Measurements from ENCODE around the gene NMT1.
A peak's percentile ranks its signal among the peaks of the same experiment; 100 is the strongest.
"Not testable (repeated sequence)": the region's sequence is repeated elsewhere in the genome, so short reads cannot be mapped to it uniquely, and the experiment has no call there.

NMT1 gene

DNA sequence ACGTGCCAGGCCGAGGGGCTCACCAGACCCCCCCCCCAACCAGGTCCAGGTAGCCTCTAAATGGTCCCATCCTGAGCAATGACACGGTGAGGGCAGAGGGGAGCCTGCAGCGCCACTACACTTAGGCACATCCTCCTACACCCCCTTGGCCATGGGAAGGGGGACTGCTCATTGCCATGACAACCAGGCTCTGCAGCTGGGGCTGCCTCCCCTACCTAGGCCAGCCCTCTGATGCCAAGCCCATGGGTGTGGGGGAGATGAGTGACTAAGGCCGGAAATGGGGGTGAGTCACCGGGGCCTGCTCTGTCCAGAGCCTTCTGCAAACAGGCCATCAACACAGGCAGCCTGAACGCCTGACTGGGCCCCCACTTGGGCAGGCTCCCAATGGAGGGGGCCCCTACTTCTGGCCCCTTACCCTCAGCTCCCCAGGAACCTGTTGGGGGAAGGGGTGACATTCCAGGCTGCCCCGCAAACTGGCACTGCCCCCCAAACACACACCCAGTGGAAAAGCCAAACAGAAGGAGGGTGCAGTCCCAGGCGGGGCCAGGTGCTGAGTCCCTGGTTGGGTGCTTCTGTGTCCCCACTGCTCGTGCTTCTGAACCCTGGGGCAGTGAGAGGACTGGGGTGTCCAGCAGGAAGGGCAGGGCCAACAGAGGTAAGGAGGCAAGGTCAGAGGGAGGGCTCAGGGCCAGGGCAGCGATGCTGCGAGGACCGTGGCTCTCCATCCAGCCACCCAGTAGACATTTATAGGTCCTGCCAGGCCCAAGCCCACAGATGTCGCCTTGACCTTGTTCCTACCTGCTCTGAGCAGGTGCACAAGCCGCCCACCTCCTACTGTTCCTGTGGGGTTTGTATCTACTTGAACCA is 63.0 kb downstream of the NMT1 start:
- peak; percentile 74 for DNase-seq

DNA sequence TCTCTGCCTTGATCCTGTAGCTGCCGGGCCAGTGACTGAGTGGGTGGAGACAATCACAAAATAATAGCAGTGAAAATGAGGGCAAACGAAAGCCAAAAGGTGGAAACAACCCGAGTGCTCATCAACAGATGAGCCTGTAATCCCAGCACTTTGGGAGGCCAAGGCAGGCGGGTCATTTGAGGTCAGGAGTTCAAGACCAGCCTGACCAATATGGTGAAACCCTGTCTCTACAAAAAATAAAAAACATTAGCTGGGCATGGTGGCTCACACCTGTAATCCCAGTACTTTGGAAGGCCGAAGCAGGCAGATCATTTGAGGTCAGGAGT is 63.6 kb downstream of the NMT1 start:
- DNase-seq: not testable (repeated sequence)

DNA sequence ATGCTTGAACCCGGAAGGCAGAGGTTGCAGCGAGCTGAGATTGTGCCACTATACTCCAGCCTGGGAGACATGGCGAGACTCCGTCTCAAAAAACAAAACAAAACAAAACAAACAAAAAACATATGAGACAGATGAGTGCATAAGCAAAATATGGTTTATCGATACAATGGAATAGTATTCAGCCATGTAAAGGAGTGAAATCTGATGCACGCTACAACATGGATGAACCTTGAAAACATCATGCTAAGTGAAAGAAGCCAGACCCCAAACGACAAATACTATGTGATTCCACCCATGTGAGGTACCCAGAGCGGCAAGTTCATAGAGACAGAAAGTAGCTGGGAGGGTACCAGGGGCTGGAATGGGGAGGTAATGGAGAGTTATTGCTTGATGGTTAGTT is 64.4 kb downstream of the NMT1 start:
- DNase-seq: no peak

DNA sequence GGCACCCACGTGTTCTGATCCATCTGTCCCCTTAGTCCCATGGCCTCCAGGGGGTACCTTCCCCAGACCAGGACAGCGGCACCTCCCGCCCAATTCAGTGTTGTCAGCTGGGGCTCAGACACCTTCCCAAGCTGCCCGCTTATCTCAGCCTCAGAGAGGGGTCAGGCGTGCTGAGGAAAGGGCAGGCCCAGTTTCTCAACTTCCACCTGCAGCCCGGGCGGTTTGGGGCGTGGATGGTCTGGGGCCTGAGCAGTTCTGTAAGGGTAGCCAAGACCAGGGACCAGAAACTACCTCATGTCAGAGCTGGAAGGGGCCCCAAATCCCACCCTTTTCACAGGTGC is 66.1 kb downstream of the NMT1 start:
- DNase-seq: no peak

DNA sequence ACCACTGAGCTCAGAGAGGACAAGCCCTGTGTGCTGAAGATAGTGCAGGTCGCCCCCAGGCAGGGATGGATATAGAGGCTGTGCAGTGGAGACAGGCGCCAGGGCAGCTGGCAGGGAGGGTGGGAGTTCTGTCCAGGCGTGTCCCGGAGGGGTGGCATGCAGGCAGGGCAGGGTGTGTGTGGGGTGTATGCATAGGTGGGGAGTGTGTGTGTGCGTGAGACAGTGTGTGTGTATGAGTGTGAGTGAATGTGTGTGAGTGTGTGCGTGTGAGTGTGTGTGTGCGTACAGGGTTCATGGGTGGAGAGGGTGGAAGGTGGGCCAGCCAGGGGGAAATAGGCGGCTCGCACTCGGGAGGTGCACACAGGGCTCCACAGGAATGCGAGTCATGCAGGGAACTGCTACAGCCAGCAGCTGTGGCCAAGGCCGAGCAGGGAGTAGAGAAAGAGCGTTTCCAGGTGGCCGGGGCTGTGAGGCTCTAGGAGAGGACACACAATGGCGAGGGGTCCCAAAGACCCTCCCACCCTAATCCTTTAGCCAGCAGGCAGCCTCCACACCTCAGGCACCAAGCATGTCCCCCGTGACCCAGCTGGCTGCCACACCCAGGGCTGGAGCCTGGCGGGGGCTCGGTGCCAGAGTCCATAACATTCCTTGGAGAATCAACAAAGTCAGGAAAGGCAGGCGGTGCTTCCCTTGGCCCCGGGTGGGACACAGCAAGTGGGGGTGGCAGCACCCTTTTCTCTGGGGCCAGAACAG is 66.6 kb downstream of the NMT1 start:
- DNase-seq: peak; percentile 60

DNA sequence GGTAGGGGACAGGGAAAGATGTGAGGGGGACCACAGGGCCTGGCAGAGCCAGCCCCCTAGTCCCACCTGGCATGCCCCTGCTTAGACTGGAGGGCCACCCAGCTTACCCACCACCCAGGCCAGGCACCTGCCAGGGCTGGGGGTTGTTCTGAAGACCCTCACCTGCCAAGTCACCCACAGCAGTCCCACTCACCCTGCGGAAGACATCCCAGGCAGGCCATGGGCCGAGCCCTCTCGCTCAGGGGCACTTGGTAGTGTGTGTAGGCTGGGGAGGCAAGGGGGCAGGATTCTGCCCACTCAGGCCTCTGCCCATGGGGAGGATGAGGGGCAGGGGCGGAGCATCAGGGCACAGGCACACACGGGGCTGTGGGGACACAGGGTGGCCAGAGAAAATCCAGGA is 67.2 kb downstream of the NMT1 start:
- no peak for DNase-seq

DNA sequence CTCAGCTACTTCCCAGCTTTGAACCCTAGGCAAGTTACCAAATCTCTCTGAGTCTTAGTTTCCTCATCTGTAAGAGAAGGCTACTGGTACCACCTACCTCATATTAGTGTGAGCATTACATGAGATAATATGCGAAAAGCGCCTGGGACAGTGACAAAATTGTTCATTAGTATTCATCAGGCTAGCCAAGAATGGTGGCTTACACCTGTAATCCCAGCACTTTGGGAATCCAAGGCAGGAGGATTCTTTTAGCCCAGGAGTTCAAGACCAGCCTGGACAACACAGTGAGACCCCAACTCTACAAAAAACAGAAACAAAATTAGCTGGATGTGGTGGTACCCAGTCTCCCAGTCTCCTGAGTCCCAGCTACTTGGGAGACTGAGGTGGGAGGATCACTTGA is 67.9 kb downstream of the NMT1 start:
- DNase-seq: no peak

DNA sequence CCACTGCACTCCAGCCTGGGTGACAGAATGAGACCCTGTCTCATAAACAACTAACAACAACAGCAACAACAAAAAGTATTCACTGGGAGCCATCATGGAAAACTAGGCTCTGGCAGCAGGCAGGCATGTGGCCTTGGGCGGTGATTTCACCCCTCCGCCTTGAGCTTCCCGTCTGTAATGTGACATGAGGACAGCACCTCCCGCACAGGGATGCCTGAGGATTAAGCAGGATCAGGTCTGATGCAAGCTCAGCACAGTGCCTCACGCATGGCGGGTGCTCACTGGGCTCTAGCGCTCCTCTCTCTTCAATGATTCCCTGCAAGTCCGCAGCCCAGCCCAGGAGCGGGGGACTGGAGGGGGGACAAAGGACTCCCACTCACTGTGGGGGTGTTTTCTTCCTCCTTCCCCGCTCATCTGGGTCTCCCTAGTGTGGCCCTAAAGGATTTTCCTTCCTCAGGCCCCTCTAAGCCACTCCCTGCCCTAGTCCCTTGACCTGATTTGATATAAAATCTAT is 68.4 kb downstream of the NMT1 start:
- peak; percentile 57 for DNase-seq

DNA sequence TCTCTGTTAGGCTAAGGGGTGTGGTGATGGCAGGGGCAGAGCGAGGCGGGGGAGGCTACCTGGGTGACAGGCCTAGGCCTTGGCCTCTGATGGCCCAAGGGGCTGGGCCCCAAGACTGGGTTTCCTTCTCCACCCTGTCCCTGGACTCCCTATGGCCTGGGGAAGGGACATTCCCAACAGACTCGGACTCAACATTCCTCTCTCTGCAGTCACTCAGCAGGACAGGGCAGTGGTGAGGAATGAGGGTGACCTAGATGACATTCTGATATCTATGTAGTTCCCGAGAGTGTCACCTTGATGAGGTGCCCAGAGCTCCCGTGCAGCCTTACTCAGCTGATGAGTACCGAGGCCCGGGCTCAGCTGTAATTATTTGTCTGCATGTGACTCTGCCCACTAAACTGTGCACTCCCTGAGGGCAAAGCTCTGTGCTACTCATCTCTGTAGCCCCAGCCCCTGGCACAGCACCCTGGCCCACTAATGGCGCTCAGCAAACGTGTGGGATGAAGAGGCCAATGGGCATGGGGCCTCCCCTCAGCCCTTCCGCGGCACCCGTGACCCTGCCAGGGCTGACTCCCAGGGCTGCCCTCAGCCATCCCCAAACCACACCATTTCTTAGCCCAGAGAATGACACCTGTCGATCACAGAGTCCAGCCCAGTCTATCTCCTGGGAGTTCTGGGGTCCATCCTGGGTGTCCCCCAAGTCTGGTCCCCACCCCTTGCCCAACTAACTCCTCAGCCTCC is 69.0 kb downstream of the NMT1 start:
- DNase-seq: peak; percentile 59

DNA sequence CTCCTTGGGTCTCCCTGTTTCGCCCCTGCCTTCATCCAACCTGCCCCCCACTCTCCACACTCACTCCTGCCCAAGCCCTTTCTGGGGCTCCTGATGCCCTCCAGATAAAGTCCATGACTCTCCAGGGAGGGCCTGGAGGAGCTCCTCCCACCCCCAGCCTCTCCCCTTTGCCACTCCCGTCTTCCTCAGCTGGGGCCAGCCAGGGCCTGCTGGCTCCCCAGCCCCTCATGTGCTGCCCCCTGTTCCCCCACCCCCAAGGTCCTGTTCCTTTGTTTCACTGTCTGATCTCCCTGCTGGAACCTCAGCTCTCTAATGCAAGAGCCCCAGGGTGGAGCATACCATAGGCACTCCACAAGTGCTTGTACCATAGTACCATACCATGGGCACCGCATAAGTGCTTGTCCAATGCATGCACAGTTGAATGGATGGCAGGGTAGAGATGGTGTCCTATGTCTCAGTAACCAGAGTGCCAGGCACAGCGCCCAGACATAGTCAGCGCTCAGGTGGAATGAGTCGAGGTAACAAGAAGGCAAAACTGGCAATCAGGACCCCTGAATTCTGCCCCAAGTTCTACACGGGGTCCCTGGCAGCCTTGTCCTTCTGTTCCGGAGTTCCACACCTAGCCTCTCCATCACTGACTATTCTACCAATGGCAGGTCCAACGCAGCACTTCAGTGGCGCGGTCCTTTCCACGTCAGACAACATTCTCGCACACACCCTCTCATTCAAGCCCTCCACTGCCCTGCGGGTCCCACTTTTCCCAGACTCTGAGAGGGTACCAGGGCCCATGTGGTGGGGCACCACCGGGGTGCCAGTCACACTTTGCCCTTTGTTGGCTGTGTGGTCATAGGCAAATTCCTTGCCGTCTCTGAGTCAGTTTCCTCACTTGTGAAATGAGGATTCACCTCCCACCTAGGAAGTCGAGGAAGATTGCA is 69.8 kb downstream of the NMT1 start:
- DNase-seq: peak; percentile 60

DNA sequence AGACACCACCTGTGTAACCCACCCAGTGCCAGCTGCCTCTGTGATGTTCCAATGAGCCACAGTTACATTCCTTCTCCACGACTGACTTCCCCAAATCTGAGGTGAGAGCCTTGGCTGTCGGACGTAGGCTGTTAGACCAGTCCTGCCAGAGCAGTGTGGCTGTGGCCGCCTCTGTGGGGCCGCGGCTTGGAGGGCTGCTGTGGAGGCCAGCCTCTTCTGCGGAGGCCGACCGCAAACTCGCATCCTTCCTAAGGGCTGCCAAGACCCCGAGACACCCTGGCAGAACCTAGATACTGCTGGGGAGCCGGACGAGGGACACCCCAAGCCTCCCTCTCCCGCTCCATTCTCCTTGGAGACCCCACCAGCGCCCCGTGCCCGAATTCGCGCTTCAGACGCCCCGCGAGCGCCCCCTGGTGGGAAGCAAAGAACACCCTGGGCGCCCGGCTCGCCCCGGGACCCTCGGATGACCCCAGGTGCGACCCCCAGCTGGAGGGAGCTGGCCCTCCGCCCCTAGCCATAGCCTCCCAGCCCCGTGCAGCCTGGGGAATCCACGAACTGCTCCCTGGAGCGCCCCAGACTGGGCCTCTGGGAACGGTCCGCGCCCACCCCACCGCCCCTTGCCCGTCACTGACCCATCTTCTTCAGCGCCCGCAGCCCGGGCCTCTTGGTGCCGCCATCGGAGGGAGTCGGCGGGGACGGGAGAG is 70.7 kb downstream of the NMT1 start:
- DNase-seq: peak; percentile 82

DNA sequence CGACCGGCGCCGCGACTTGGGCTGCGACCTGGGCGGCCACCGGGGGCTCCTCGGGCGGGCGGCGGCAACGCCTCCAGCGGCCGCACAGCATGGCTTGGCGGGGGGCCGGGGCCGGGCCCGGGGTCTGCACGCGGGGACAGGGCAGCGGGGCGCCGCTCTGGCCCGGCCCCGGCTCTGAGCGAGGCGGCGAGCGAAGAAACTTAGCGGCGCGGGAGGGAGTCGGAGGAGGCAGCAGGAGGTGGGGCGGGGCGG is 71.1 kb downstream of the NMT1 start, which contains the start of gene PLCD3:
Gene PLCD3, minus strand, starts transcription at position 196 of the 252 bp plus-strand sequence. Its CDS starts 105 bp downstream, at position 91.
- DNase-seq: no peak

DNA sequence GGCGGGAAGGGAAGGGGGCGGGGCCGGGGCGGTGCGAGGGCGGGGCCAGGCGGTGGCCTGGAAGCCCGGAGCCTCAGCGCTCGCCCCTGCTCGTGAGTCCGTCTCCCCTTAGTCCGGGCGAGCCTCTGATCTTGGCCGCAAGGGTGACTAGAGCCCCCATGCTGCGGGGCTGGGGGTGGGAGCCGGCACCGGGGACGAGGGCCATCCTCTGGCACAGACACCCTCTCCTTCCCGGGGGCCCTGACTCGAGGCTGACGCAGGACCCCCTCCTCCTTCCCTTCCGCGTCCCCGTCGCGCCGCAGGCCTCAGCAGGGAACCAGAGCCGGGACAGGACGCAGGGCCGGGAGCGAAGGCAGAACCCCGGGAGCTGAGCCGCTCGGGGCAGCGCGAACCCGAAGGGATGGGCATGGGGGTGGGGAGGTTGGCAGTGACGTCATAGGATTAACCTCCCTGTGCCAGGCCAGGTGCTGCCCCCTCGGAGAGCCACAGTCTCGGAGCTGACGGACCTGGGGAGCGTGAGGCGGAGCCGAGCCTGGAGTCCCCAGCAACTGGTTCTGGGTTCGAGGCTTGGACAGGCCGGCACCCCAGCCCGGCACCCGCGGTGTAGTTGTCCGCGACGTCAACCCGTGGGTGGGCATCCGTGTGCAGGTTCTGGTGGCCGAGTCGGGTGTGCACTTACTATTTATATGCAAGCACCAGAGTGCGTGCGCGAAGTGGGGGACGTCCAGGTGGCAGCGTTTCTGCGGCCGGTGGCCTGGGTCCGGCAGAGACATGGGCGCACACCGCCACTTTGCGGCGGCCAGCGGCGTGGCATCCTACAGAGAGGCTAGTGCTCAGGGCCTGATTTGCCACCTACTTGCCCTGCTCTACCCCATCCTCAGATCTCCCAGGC is 71.7 kb downstream of the NMT1 start:
- DNase-seq: peak; percentile 88

DNA sequence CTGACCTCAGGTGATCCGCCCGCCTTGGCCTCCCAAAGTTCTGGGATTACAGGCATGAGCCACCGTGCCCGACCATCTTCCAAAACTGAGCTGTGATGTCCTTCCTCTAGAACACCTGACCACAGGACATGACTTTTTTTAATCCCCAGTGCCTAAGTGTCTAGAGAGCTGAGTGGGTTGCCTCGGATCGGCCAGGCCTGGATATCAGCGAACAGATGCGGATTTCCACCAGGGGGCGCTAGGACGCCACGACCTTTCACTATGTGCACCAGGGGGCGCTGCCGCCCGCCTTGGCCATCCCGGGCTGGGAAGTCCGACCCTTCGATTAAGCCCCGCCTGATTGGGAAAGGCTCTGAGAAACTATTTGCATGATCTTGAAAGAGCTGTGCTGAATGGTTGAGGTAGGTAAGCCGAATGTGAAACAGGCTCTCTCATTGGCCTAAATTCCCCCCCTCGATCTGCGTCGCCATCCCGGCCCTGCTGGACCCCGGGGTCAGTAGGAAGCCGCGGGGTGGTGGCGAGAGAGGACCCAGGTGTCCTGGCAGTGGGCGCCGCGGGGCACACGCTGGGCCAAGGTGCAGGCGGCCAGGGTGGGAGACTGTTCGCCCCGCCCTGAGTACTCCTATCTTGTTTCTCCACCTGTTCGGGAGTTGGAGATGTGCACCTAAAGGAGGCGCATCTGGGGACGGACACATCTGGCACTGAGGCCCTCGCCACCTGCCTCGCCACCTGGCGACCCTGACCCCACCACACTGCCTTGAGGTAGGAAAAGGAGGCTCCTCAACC is 74.3 kb downstream of the NMT1 start, which contains the start of gene ACBD4:
Gene ACBD4, plus strand, starts transcription at position 496 of the 786 bp plus-strand sequence. CDS start 458 bp downstream, outside the sequence.
- peak; percentile 99 for DNase-seq

DNA sequence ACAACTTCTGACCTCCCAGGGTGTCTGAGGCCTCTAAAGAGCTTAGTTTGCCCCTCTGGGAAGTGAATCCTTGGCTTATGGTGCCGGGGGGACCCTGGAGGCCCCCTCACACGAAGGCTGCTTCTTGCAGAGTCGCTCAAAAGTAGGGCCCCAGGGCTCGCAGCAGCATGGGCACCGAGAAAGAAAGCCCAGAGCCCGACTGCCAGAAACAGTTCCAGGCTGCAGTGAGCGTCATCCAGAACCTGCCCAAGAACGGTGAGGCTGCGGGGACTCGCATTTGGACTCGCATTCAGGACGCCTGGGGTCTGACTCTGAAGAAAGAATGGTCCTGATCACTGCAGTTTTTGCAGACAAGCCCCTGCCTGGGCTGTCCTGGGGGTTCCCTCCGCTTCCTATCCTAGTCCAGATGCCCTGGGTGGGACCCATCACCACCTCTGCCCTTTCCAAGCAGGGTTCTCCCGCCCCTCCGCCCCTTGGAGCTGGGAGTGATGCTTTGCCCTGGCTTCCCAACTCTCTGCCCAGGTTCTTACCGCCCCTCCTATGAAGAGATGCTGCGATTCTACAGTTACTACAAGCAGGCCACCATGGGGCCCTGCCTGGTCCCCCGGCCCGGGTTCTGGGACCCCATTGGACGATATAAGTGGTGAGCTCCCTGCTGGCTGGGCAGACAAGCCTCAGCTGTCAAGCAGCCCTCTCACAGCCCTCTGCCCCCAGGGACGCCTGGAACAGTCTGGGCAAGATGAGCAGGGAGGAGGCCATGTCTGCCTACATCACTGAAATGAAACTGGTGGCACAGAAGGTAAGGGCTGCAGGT is 75.1 kb downstream of the NMT1 start:
- DNase-seq: no peak

DNA sequence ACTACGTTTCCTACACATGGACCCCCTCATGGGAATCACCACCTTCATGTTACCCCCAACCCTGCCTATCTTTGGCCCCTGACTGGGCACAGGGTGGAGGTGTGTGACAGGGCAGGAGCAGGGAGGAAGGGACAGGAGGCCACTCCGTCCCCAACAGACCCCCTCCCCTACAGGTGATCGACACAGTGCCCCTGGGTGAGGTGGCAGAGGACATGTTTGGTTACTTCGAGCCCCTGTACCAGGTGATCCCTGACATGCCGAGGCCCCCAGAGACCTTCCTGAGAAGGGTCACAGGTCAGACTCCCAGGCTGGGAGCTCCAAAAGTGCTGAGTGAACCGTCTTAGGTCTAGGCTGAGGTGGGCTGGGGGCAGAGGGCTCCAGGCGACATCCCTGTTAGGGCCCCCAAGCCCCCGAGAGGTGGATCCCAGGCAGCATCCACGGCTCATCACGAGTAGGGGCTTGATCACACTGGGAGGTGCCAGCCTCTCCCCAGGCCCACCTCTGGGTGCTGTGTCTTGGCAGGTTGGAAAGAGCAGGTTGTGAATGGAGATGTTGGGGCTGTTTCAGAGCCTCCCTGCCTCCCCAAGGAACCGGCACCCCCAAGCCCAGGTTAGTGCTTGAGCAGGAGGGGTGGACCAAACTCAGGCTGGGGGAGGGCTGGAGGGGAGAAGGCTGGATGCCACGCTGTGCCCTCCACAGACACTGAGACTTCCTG is 75.9 kb downstream of the NMT1 start:
- no peak for DNase-seq

DNA sequence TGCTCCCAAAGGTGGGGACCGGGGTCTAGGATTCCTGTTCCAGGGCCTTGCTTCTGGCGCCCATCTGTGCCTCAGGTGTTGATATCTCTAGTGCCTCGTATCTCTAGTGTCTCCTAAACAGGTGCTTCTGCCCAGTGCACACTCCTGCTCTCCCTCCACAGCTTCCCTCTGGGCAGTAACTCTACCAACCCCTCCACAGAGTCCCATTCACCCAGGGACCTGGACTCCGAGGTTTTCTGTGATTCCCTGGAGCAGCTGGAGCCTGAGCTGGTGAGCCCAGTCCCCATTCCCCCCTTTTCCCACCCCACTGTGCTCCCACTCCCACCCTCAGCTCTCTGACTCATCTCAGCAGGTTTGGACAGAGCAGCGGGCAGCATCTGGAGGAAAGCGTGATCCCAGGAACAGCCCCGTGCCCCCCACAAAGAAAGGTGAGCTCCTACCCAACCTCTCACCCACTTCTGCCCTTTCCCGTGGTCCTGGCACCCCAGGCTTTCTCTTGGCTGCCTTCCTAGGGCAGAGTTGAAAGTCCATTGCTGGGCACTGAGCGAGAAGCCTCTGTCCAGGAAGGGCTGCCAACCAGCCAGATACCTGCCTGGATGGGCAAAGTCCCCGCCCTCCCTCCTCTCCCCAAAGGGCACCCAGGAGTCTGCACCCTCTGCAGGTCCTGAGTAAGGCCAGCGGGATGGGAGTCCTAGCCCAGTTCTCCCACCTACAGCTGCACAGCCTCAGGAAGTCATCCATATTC is 76.6 kb downstream of the NMT1 start:
- DNase-seq: no peak

All from activated effector memory CD4-positive, alpha-beta T cell treated with anti-CD3 and anti-CD28 coated beads, Interleukin-2, amount 50 U/mL, for 16 hours (primary cell).